GM18499 (cell line): Measurements from ENCODE around the gene OSBPL3.

Experiments
- ATAC-seq: cut with Tn5 transposase; IDR thresholded peaks from one replicate; pipeline ENCODE4 v1.9.1; 2021; ENCODE audit warnings: moderate number of reproducible peaks; ENCODE audit not compliant: insufficient read depth, unreplicated experiment

The OSBPL3 gene

DNA sequence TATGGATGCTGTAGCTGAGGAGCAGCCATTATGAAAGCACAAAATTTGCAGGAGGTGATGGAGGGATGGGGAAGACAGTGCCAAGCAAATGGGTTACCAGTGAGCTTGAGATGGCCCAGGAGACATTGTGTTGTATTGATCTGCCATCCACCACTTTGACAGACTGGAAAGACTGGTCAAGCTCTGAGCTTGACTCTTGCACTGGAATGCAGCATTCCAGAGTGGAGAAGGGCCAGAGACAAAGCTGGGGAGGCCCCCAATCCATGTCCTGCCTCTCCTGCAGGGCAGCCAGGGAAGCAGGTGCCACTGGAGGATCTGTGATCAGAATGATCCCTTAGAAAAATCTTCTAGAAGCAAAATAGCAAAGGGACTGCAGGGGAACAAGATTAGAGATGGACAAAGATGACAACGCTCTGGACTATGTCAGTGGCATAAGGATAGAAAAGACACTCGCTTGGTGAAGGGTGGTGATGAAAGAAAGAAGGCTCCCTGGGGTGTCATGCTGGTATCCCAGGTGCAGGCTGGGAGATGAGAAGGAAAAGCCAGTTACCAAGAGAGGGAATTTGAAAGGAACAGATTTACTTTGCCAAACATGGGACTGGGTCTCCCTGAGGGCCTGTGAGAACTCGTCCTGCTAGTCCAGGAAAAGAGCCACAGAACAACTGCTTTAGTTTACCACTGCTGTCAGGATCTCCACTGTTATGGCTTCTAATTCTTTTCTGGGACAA is 227.7 kb downstream of the OSBPL3 start:
- ATAC-seq, result no peak

DNA sequence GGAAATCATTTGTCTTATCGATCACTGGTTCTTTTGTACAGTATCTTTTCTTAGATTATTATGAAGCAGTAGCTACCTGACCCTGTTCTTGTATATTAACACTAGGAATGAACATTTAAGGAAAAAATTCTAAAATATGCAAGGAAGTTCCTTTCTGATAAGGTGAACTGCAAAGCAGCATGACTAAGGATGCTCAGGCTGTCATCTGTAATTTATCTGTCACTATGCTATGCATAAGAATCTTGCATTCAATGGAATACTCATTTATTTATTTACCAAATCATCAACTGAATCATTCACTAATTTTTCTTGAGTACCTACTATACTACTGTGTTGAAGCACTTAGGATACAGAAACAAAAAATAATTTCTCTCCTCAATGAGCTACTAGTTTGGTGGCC is 228.5 kb downstream of the OSBPL3 start:
- ATAC-seq, result no peak

DNA sequence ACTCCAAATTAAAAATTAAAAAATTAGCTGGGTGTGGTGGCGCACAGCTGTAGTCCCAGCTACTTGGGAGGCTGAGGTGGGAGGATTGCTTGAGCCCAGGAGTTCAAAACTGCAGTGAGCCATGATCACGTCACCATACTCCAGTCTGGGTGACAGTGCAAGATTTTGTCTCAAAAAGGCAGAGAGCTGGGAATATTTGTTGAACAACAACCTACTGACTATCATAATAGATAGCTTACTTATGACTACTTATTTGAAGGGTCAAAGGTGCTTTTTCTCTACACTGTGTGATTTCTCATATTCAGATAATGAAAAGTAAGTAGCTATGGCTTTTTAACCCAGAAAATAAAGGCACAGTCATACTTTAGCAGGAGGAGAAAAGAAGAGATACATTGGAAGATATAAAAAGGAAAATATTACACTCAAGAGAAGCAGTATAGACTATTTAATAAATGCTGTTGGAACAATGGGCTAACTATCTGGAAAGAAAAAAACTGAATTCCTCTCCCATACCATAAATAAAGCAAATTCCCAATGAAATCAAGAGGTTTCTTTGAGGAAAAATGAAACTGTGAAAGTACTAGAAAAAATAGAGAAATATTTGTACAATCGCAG is 229.4 kb downstream of the OSBPL3 start:
- ATAC-seq, result no peak

DNA sequence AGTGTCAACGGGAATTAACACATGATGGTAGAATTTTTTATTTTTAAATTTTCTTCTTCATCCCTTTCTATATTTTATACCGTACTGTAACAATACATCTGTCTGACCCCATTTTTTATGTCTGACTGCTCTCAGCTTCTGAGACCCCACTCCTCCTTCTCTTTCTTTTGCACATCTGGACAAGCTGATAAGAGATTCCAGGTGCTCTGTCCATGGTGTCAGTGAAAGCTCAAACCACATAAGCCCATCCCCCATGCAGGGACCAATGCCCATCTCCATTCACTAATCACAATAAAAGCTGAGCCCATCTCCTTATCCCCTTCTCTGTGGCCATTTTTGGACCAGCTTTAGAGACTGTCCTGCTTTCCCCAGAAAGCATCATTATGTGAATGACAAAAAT is 231.5 kb downstream of the OSBPL3 start:
- no peak for ATAC-seq
